Activated naive CD4-positive, alpha-beta T cell treated with anti-CD3 and anti-CD28 coated beads, Interleukin-2, amount 50 U/mL, for 72 hours (primary cell): ENCODE measurements around the gene AP4M1. TPM values are rescaled to one million over a fixed set of nuclear protein-coding genes. Genes with fewer than 3 reads are reported as not detected.

Experiments
- ATAC-seq, 2 donors: fragments of 150-1000 bp; cut with Tn5 transposase; 2 replicates each; pipeline ENCODE4 v1.10.0; 2021; ENCODE audit warnings: mild to moderate bottlenecking in 2 of 2, moderate library complexity in 2 of 2
- DNase-seq, 2 donors: peaks; one replicate each; pipeline ENCODE4 v3.0.0; 2021 to 2022; ENCODE audit warnings: low spot score in 2 of 2
- H3K27ac Mint-ChIP-seq, 2 donors: one replicate each; pipeline ENCODE4 v1.8.0; 2022; ENCODE audit warnings: mild to moderate bottlenecking in 2 of 2, mixed read lengths in 2 of 2
- H3K36me3 Mint-ChIP-seq, 2 donors: one replicate each; pipeline ENCODE4 v1.8.0; 2022; ENCODE audit warnings: mixed read lengths in 2 of 2
- H3K9me3 Mint-ChIP-seq, 2 donors: one replicate each; pipeline ENCODE4 v1.8.0; 2022; ENCODE audit warnings: mixed read lengths in 2 of 2
- total RNA-seq, 2 donors: library from RNA; stranded (reverse); gene quantifications; one replicate each; pipeline ENCODE4 v1.2.3, GENCODE V29; 2022

Gene AP4M1
- total RNA-seq, 2 donors from 2014 or later = 8.4 to 13.6 TPM

DNA sequence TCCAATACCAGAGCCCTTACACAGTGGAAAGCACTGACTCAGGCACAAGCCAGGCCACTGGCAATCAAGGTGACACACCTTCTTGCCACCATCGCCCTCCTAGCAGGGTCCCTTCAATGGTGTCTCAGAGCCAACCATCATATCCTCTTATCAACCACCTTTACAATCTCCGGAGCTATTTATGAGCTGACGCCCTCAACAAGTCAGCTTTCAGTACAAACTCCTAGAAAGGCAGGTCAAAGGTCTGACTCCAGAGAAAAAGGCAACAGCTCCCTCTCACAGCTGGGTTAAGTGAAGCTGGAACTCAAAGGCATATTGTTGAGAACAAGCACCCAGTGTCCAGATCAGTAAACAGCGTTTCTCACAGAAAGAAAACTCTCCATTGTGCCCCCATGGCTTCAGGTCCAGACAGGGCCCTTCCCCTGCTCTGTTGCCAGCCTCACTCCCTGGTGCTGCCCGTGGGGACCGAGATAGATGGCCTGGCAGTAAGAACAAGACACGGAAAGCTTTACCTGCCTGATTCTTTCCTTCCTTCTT, 22.4 kb upstream of the AP4M1 start:
- DNase-seq (no peak), ATAC-seq (no peak)
- Mint-ChIP-seq H3K36me3 (peaks cover 36 to 43% of the 10 kb centered on the region in 2 donors), H3K27ac (no peak overlapping the region), H3K9me3 (no peaks in the 10 kb centered on the region)

DNA sequence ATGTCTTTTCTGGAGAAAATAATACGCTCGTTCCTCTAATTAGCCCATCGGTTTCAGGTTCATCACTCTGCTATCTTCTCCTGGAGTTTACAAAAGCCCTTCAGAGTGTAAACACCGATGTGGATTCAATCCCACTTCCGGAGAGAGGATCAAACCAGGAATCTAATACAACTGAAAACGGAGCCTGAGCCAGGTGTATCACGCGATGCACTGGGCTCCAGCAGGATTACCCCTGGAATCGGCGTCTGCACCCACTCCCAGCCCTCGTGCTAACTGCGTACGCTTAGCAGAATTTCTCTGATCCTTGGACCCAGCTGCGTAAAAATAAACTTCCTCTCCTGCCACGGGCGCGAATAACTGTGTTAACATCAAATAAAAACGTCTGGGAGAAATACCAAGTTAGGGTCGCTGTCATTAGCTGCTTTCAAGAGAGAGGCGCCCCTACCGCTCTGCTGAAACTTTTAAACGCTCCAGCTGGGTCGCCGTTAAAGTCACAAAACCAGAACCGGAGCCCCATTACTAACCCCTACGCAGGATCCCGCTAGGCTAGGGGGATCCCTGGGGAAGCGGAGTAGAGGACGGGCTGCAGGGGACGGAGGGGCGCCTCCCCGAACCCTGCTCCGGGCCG, 20.4 kb upstream of the AP4M1 start:
- Mint-ChIP-seq H3K27ac (peak overlapping the region; percentile 88 to 94), H3K36me3 (peaks cover 20 to 24% of the 10 kb centered on the region in 2 donors), H3K9me3 (no peaks in the 10 kb centered on the region)
- ATAC-seq = no peak
- no peak for DNase-seq

DNA sequence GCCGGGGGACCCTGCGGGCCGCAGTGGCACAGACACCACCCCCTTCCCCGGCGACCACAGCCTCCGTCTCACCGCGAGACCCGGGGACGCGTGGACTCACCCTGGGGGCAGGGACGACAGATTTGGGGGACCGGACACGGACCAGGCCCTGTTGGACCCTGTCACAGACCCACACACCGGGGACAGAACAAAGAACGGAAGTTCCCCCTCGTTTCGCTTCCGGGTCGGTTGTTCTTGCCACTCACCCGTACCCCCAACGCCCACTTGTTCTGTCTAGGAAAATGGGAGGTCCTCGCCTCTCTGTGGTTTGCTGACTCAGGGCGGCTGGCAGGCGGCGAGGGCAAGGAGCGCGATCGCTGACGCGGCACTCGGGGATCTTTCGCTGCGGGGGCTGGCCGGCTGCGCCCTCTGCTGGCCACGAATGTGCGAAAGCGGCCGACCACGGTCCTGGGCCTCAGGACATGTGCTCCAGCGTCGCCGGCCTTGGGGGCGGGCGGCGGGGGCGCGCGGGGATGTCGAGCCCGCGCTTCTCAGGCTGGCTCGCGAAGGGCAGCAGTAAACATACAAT, 19.8 kb upstream of the AP4M1 start, which contains the start of gene ZNF3:
TSS of gene ZNF3 (minus strand) at position 189 of the 568 bp plus-strand sequence. CDS start 4,366 bp downstream, outside the sequence.
- DNase-seq = peak; percentile 97 to 99
- Mint-ChIP-seq H3K9me3 (no peaks in the 10 kb centered on the region), H3K36me3 (peaks cover 14 to 18% of the 10 kb centered on the region in 2 donors), H3K27ac (peak within 1 kb of the TSS; percentile 88 to 94)
- ATAC-seq = peak; percentile 85 to 90

DNA sequence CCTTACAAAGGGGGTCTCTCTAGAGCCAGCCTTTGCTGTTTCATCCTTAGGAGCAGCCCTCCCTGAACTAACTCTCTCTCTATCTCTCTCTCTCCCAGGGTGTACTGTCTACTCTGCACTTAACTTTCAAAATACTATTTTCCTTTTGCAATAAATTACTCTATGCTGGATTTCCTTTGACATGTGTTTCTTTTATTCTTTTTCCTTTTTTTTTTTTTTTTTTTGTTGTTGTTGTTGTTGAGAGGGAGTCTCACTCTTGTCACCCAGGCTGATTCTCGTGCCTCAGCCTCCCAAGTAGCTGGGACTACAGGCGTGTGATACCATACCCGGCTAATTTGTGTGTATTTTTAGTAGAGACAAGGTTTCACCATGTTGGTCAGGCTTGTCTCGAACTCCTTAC, 18.5 kb upstream of the AP4M1 start:
- Mint-ChIP-seq H3K27ac (peak overlapping the region; percentile 45 to 88), H3K36me3 (peaks cover 8 to 10% of the 10 kb centered on the region in 2 donors), H3K9me3 (no peaks in the 10 kb centered on the region)
- DNase-seq (no peak), ATAC-seq (no peak)

DNA sequence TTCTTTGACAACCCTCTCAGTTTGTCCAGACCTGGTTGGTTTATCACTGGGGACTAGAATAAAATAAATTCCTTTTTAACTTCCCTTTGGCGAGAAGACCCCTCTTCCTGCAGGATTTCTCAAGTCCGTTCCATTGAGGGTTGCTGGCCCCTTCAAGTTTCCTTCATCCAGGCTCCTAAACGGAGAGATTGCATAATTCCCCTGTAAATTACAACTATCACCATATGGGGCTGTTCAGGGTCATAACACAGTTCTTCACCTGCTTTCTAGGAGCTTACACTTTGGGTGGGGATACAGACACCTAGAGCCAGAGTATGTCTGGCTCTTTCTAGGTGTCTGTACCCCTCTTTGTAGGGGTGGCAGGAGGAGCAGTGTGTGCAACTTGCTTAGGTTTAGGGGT, 15.9 kb upstream of the AP4M1 start:
- Mint-ChIP-seq H3K36me3 (peaks cover 5 to 12% of the 10 kb centered on the region in 2 donors), H3K27ac (no peak overlapping the region), H3K9me3 (no peaks in the 10 kb centered on the region)
- DNase-seq (no peak), ATAC-seq (no peak)

DNA sequence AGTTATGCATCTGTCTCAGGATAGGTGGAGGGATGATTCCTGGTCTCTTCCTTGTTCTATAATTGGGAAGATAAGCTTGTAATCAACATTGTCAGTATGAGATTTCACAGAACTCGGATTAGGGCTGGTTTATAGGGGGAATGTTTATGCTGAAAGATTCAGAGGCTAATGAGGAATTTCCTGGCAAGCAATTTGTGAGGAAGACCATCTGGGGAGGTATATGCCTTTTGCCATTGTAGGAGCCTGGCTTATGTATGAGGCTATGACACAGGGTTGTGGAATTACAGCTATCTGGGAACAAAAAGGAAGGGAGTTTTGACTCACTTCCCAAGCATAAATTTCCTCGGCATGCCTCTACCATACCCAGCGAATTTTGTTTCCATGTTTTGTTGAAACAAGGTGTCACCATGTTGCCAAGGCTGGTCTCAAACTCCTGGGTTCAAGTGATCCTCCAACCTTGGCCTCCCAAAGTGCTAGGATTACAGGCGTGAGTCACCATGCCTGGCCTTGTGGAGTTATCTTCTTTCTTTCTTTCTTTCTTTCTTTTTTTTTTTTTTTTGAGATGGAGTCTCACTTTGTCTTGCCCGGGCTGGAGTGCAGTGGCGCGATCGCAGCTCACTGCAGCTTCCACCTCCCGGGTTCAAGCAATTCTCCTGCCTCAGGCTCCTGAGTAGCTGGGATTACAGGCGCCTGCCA, 14.2 kb upstream of the AP4M1 start:
- H3K9me3 Mint-ChIP-seq = no peaks in the 10 kb centered on the region
- no peak for DNase-seq
- peak overlapping the region in 1 of 2 donors; percentile 91 for H3K27ac Mint-ChIP-seq
- peaks cover 0 to 9% of the 10 kb centered on the region in 2 donors for H3K36me3 Mint-ChIP-seq
- no peak for ATAC-seq

DNA sequence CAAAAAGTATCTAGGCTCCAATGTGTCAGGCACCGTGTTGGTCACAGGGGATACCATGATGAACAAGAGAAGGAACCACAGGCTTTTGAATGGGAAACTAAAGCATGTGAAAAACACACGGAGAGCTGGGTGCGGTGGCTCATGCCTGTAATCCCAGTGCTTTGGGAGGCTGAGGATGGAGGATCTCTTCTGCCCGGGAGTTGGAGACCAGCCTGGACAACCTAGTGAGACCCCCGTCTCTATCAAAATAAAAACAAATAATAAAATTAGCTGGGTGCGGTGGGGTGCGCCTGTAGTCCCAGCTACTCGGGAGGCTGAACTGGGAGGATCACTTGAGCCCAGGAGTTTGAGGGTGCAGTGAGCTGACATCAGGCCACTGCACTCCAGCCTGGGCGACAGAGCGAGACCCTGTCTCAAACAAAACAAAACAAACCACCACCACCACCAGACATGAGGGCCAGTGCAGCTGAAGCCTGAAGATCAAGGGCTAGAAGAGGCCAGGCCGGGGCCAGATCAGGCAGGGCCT, 13.3 kb upstream of the AP4M1 start:
- peak overlapping the region; percentile 79 to 91 for H3K27ac Mint-ChIP-seq
- H3K36me3 Mint-ChIP-seq = peaks cover 0 to 9% of the 10 kb centered on the region in 2 donors
- DNase-seq (no peak), ATAC-seq (peak; percentile 3 to 20)
- no peaks in the 10 kb centered on the region for H3K9me3 Mint-ChIP-seq

DNA sequence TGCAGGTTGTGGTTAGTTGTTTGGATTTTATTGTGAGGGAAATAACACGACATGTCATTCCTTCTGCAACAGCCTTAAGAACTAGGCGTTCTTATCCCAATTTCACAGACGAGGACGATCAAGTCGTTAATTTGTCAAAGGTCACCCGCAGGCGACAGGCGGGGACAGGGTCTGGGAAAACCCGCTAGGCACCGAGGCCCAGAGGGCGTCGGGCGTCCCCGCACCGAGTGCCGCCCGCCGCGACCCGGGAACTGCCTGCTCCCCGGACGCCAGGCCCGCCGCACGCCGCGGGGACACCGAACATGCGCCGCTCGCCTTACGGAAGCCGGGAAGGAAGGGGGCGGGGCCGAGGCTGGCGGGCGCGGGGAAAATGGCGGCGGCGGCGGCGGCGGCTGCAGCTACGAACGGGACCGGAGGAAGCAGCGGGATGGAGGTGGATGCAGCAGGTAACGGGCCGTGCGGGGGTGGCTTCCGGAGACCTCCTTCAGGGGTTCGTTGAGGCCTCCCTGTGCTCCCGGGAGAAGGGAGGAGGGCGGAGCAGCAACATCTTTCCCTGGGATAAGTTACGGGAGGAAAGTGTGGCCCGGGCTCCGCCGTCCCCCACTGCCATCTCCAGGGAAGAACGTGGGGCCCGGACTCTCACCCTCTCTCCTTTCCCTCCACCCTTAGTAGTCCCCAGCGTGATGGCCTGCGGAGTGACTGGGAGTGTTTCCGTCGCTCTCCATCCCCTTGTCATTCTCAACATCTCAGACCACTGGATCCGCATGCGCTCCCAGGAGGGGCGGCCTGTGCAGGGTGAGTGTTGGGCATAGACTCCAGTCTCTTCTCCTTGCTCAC, 12.6 kb upstream of the AP4M1 start, which contains the start of gene COPS6:
TSS of gene COPS6 (plus strand) at position 349 of the 837 bp plus-strand sequence. CDS start at position 371, 22 bp downstream.
- DNase-seq (peak; percentile 87 to 95), ATAC-seq (peak; percentile 67 to 68)
- Mint-ChIP-seq H3K9me3 (no peaks in the 10 kb centered on the region), H3K36me3 (peaks cover 6 to 16% of the 10 kb centered on the region in 2 donors), H3K27ac (peak within 1 kb of the TSS; percentile 79 to 91)

DNA sequence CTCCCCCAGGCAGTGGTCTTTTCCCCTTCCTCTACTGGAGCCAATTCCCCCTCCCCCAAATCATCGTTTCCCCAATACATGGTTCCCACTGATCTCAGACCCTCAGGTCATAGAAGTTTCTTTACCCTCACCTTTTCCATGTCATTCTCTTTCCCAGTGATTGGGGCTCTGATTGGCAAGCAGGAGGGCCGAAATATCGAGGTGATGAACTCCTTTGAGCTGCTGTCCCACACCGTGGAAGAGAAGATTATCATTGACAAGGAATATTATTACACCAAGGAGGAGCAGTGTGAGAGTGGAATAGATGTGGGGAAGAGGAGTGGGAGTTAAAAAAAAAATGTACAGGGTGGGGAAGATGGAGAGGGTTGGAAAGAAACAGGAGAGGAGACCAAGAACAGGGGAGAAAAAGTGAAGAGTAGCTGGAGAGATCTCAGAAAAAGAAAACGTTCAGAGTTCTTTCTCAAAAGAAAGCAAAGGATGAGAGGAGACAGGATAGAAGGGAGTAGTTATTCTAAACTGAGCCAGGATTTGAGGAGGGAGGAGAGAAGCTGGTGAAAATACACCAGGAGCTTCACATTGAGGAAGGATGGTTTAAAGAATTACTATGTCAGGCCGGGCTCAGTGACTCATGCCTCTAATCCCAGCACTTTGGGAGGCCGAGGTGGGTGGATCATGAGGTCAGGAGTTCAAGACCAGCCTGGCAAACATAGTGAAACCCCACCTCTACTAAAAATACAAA, 11.8 kb upstream of the AP4M1 start:
- Mint-ChIP-seq H3K27ac (peak overlapping the region; percentile 79 to 91), H3K36me3 (peaks cover 10 to 18% of the 10 kb centered on the region in 2 donors), H3K9me3 (no peaks in the 10 kb centered on the region)
- no peak for ATAC-seq
- DNase-seq = no peak

DNA sequence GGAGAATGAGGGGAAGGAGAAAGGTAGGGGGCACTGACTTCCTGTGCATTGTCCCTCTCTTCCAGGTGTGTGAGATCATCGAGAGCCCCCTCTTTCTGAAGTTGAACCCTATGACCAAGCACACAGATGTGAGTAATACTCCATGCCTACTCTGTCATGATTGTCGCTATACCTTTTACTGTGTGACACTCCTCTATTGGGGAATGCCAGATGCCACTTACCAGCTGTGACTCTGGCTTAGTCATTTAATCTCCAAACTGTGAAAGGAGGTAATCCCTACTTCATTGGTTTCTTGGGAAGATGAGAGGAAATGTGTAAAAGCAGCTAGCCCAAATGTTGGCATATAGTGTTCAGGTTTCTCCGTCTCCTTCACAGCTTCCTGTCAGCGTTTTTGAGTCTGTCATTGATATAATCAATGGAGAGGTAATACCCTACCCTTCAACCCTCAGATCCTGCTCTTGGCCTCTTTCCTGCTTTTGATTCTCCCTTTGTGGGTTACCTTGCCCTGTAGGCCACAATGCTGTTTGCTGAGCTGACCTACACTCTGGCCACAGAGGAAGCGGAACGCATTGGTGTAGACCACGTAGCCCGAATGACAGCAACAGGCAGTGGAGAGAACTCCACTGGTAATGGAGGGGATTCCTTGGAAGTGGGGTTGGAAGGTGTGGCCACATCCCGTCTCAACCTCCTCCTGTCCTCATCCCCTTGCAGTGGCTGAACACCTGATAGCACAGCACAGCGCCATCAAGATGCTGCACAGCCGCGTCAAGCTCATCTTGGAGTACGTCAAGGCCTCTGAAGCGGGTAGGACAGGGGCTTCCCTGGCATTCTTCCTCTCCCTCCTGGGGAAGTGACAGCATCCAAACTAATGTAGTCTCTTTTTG, 10.7 kb upstream of the AP4M1 start:
- H3K27ac Mint-ChIP-seq = peak overlapping the region; percentile 67 to 86
- H3K36me3 Mint-ChIP-seq = peaks cover 20 to 25% of the 10 kb centered on the region in 2 donors
- ATAC-seq (peak; percentile 22 to 49), DNase-seq (no peak)
- H3K9me3 Mint-ChIP-seq = no peaks in the 10 kb centered on the region

DNA sequence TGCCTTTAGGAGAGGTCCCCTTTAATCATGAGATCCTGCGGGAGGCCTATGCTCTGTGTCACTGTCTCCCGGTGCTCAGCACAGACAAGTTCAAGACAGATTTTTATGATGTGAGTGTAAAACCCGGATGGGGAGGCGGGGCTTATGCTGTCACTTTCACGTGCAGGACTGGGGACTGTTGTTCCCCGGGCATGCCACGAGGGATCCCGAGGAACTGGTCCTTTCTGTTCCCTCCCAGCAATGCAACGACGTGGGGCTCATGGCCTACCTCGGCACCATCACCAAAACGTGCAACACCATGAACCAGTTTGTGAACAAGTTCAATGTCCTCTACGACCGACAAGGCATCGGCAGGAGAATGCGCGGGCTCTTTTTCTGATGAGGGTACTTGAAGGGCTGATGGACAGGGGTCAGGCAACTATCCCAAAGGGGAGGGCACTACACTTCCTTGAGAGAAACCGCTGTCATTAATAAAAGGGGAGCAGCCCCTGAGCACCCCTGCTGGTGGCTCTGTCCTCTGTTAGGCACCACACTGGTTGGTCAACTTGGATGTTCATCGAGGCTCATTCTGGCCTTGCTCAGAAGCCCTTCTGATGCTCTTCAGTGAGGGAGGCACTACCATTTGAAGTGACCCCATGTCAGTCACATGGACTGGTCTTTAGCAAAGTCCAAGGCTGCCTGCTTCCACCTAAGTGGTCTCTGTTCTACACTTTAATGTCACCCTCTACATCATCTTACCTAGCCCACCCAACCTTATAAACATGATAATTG, 9.8 kb upstream of the AP4M1 start:
- DNase-seq (no peak), ATAC-seq (peak in 1 of 2 donors; percentile 1)
- peaks cover 23 to 29% of the 10 kb centered on the region in 2 donors for H3K36me3 Mint-ChIP-seq
- peak overlapping the region; percentile 67 to 85 for H3K27ac Mint-ChIP-seq
- H3K9me3 Mint-ChIP-seq = no peaks in the 10 kb centered on the region

DNA sequence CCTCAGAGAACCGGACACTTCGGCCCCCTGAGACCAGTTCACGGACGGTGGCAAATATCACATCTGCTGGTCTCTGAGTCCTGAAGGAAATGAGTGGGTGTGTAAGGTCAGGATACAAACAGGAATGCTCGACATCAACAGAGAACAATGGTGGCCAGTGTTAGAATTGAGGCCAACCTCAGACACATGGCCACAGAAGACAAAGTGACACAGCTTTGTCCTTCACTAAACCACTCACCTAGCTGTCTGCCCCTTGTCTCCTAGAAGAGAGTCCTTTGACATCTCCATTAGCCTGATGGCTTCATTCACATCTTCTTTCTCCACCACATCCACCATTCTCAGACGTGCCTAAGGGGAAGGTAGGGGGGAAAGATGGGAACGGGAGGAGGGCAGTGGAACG, 8.4 kb upstream of the AP4M1 start:
- H3K36me3 Mint-ChIP-seq = peaks cover 32 to 40% of the 10 kb centered on the region in 2 donors
- peak overlapping the region in 1 of 2 donors; percentile 75 for H3K27ac Mint-ChIP-seq
- DNase-seq (no peak), ATAC-seq (no peak)
- no peaks in the 10 kb centered on the region for H3K9me3 Mint-ChIP-seq

DNA sequence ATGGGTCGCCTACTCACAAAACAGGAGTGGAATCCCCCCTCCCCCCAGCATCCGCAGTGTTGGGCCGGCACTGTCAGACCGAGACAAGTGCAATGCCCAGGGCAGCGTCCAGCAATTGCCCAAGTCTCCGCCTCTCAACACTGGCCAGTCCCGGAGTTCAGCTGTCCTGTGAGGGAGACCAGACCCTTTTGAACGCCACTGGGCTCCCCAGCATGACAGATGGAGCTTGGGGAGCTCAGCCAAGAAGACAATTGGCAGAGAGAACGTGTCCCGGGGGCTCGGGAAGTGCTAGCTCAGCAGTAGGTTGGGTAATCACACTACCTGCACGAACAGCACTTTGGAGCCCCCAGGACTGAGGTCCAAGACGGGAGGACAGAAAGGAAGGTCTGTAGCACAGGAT, 7.9 kb upstream of the AP4M1 start:
- DNase-seq (no peak), ATAC-seq (no peak)
- H3K36me3 Mint-ChIP-seq = peaks cover 36 to 44% of the 10 kb centered on the region in 2 donors
- H3K9me3 Mint-ChIP-seq = no peaks in the 10 kb centered on the region
- peak overlapping the region; percentile 75 to 91 for H3K27ac Mint-ChIP-seq

DNA sequence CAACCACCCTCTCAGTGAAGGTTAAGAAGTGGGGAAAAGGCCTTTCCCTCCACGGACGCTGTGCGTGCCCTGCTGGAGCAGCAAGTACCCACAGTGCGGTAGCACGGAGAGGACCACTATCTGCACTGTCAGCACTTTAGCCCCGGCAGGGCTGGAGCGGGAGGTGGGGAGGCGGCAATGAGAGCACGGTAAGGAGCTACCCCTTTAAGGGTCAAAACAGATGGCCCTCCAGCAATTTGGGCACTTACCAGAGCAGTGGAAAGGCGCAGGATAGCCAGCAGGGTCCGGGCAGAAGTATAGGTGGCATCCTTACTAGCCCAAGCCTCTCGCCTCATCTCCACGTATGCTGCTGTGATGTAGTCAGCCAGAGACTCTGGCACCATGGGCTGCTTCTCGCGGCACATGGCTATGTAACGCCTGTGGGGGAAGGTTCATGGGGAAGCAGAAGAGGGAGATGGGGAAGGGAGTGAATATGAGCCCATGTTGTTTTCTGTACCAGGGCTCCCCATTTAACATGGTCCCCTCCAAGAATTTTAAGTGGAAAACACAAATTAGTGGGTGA, 7.4 kb upstream of the AP4M1 start:
- H3K36me3 Mint-ChIP-seq = peaks cover 41 to 49% of the 10 kb centered on the region in 2 donors
- no peaks in the 10 kb centered on the region for H3K9me3 Mint-ChIP-seq
- DNase-seq (no peak), ATAC-seq (no peak)
- peak overlapping the region; percentile 75 to 91 for H3K27ac Mint-ChIP-seq
